ENCODE measurements around the gene MYO6.
"Not testable (repeated sequence)": the region's sequence is repeated elsewhere in the genome, so short reads cannot be mapped to it uniquely, and the experiment has no call there.

Gene MYO6

GRCh38 chr6:75748743-75749538, at the start of gene MYO6:
MYO6 (plus strand) TSS chr6:75749239; CDS start chr6:75817548, 68,309 bp downstream.
- peak; percentile 57 to 82 for DNase-seq

DNA sequence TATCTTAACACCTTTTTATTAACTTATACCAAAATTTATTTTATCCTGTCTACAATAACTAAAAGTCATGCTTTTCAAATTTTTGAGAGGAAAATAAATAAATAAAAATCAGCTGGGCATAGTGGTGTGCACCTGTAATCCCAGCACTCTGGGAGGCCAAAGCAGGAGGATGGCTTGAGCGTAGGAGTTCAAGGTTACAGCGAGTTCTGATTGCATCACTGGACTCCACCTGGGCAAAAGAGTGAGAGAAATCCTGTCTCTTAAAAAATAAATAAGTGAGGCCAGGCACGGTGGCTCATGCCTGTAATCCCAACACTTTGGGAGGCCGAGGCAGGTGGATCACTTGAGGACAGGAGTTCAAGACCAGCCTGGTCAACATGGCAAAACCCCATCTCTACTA, 40.7 kb upstream of the MYO6 start:
- DNase-seq, result not testable (repeated sequence)

DNA sequence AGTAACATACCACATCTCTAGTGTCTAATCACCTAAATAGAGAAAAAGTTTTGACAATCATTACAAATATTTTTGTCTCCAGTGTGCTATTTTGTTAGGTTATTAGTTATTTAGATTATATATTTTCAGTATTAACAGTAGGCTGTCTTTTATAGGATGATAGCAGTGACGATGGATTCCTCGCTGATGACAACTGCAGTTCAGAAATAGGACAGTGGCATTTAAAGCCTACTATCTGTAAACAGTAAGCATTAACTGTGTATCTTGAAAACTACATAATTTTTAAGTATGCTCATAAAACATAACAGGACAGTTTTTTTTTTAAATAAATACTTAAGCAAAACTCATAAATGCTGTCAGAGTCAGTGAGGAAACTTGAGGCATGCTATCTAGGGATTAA, 37.9 kb upstream of the MYO6 start:
- no peak for DNase-seq

DNA sequence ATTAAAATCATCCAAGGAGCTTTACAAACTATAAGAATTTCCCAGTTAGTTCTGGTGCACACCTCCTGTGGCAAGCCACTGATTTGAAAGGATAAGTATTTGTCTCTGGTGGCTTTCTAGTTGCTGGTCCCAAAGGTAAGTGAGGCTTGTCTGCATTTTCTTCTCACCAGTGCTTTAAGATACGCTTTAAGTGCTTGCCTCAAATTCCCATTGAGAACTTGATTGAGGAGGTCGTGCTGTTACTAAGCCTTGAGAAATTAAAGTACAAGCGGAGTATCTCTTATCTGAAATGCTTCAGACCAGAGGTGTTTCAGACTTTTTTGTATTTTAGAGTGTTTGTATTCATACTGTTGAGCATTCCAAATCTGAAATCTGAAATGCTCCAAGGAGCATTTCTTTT, 29.9 kb upstream of the MYO6 start:
- DNase-seq, result no peak

- DNase-seq, result no peak
Observed at GRCh38 chr6:75723382-75723781, 25.7 kb upstream of the MYO6 start.

DNA sequence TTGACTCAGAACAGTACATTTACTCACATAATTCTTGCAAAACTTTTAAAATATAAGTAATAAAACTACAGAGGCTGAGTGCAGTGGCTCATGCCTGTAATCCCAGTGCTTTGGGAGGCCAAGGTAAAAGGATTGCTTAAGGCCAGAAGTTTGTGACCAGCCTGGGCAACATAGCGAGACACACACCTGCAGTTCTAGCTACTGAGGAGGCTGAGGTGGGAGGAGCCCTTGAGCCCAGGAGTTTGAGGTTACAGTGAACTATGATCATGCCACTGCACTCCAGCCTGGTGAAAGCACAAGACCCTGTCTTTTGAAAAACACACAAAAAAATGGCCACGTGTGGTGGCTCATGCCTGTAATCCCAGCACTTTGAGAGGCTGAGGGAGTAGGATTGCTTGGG, 21.8 kb upstream of the MYO6 start:
- no peak for DNase-seq

- not testable (repeated sequence) for DNase-seq
Observed at GRCh38 chr6:75731029-75731428, 18.0 kb upstream of the MYO6 start.

- DNase-seq, result no peak
Observed at GRCh38 chr6:75735491-75736186, 13.4 kb upstream of the MYO6 start.

DNA sequence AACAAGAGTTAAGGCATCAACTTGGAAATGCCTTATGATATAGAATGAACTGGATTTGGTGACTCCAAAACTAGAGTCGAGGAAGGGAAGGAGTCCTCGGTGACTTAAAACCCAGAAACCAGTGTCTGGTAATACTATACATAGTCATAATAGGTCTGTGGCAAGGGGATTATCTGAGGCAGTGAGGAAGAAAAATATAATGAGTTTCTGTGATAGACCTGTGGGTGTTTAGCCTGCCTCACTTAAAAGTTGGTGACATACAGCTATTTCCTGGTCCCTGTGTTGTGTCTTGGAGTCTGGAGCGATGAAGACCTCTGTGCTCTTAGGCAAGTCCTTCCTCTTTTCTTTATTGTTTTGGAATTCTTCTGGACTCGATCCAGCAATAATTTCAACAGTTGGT, 5.1 kb upstream of the MYO6 start:
- no peak for DNase-seq

- DNase-seq, result no peak
Observed at GRCh38 chr6:75745404-75745803, 3.6 kb upstream of the MYO6 start.

GRCh38 chr6:75746221-75746620, 2.8 kb upstream of the MYO6 start:
- DNase-seq, result no peak

- no peak for DNase-seq
Observed at GRCh38 chr6:75747152-75747992, 1.7 kb upstream of the MYO6 start.

- no peak for DNase-seq
Observed at GRCh38 chr6:75748003-75748742, 866 bp upstream of the MYO6 start.

- no peak for DNase-seq
Observed at GRCh38 chr6:75751443-75751842, 2.4 kb downstream of the MYO6 start.

DNA sequence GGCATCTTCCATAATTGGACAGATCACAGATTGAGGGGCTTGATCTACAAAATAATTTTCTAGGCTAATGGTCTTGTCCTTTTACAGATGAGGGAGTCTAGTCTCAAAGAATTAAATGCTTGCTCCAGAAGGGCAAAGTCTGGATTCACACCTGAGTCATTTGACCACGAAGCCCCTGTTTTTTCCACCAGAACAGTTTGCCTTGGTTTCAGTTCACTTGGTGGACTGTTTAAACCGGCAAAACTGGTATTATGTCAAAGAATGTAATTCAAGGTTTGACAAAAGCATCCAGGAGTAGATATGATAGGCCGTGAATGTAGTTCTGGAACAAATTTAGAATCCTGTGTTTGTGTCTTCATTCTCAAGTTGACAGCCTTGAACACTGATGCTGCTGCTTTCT, 3.3 kb downstream of the MYO6 start:
- no peak for DNase-seq

- DNase-seq, result no peak
Observed at GRCh38 chr6:75755704-75756103, 6.7 kb downstream of the MYO6 start.

DNA sequence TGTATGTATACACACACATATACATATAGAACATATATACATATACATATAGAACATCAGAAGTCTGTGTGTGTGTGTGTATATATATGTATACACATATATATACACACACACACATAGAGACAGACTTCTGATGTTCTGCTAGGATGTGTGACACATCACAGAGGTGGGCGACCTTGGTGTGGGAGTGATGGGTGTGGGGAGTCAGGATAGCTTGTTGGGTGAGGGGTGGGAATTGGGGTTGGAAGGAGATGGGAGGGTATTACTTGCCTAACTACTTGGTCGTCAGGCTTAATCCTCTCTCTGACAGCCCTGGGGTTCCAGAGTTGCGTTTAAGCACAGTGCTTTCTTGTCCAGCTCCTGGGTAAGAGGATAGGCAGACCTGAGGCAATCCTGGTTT, 8.3 kb downstream of the MYO6 start:
- no peak for DNase-seq

GRCh38 chr6:75758061-75758460, 9.0 kb downstream of the MYO6 start:
- no peak for DNase-seq

- DNase-seq, result no peak
Observed at GRCh38 chr6:75759207-75759606, 10.2 kb downstream of the MYO6 start.

- DNase-seq, result no peak
Observed at GRCh38 chr6:75760320-75760719, 11.3 kb downstream of the MYO6 start.

- no peak for DNase-seq
Observed at GRCh38 chr6:75761489-75761888, 12.4 kb downstream of the MYO6 start.

GRCh38 chr6:75762063-75762462, 13.0 kb downstream of the MYO6 start:
- DNase-seq, result no peak

GRCh38 chr6:75766387-75766786, 17.3 kb downstream of the MYO6 start:
- DNase-seq, result no peak
